MM.1S (cell line): ENCODE data around the gene ATAD3A.
A peak's percentile ranks its signal among the peaks of the same experiment; 100 is the strongest.
"Not testable (repeated sequence)": the region's sequence is repeated elsewhere in the genome, so short reads cannot be mapped to it uniquely, and the experiment has no call there.

Experiments used
- DNase-seq: peaks from one replicate; pipeline ENCODE4 v3.0.0-alpha.2; 2015
- H2AFZ ChIP-seq: fragments of 300-600 bp; sonication (generic); 2 replicates; pipeline ENCODE4 v1.6.0; 2016; ENCODE audit warnings: antibody characterized with exemption, low read length
- H3F3A ChIP-seq: fragments of 300-600 bp; sonication (generic); 2 replicates; pipeline ENCODE4 v1.6.1; 2016; ENCODE audit warnings: mild to moderate bottlenecking, antibody characterized with exemption, low read length, moderate library complexity, mixed read lengths; ENCODE audit not compliant: insufficient read depth
- H3K27ac ChIP-seq: fragments of 300-600 bp; sonication (generic); 2 replicates; pipeline ENCODE4 v1.5.1; 2016; ENCODE audit warnings: mild to moderate bottlenecking, low read length
- H3K27me3 ChIP-seq: fragments of 300-600 bp; sonication (generic); replicated peaks from 2 replicates; pipeline ENCODE4 v1.6.0; 2016; ENCODE audit warnings: low read length; ENCODE audit not compliant: insufficient read depth
- H3K36me3 ChIP-seq: fragments of 300-600 bp; sonication (generic); replicated peaks from 2 replicates; pipeline ENCODE4 v1.6.1; 2016; ENCODE audit warnings: mild to moderate bottlenecking, low read length, mixed read lengths; ENCODE audit not compliant: insufficient read depth
- H3K4me1 ChIP-seq: fragments of 300-600 bp; sonication (generic); 2 replicates; pipeline ENCODE4 v1.6.1; 2016; ENCODE audit warnings: low read length, mixed read lengths
- H3K4me2 ChIP-seq: fragments of 300-600 bp; sonication (generic); 2 replicates; pipeline ENCODE4 v1.6.0; 2016; ENCODE audit warnings: low read depth, low read length
- H3K4me3 ChIP-seq: fragments of 300-600 bp; sonication (generic); 2 replicates; pipeline ENCODE4 v1.5.1; 2016; ENCODE audit warnings: low read length, mixed read lengths
- H3K79me2 ChIP-seq: fragments of 300-600 bp; sonication (generic); 2 replicates; pipeline ENCODE4 v1.6.1; 2016; ENCODE audit warnings: mixed run types, low read length, mixed read lengths
- H3K9ac ChIP-seq: fragments of 300-600 bp; sonication (generic); 2 replicates; pipeline ENCODE4 v1.6.1; 2016; ENCODE audit warnings: low read length, mixed read lengths
- H3K9me2 ChIP-seq: fragments of 300-600 bp; sonication (generic); replicated peaks from 2 replicates; pipeline ENCODE4 v1.6.1; 2016; ENCODE audit warnings: mild to moderate bottlenecking, low read length, mixed read lengths; ENCODE audit not compliant: insufficient read depth
- H3K9me3 ChIP-seq: fragments of 300-600 bp; sonication (generic); replicated peaks from 2 replicates; pipeline ENCODE4 v1.6.1; 2016; ENCODE audit warnings: mild to moderate bottlenecking, low read length, mixed read lengths; ENCODE audit not compliant: insufficient read depth
- H4K20me1 ChIP-seq: fragments of 300-600 bp; sonication (generic); 2 replicates; pipeline ENCODE4 v1.6.1; 2016; ENCODE audit warnings: mild to moderate bottlenecking, low read length, moderate library complexity, mixed read lengths; ENCODE audit not compliant: insufficient read depth
- CTCF ChIP-seq: fragments of 300-600 bp; sonication (generic); IDR thresholded peaks from 2 replicates; pipeline ENCODE4 v1.5.1; 2016; ENCODE audit warnings: antibody characterized with exemption, low read length, mixed read lengths
- EZH2 ChIP-seq: fragments of 300-600 bp; sonication (generic); optimal IDR thresholded peaks from 2 replicates; pipeline ENCODE3; 2017; ENCODE audit warnings: low read depth, mild to moderate bottlenecking, antibody characterized with exemption, low read length, mixed read lengths
- EZH2phosphoT487 ChIP-seq: fragments of 300-600 bp; sonication (generic); IDR thresholded peaks from 2 replicates; pipeline ENCODE4 v1.6.1; 2018; ENCODE audit warnings: antibody characterized with exemption, low read length

The ATAD3A gene

GRCh38 chr1:1504777-1505365, 7.1 kb upstream of the ATAD3A start:
- Histone ChIP-seq H3K9ac (peak overlapping the region; percentile 34; the same call in 1 of the 2 replicates), H2AFZ (peak overlapping the region; percentile 92), H3F3A (peaks cover 15% of the 10 kb centered on the region), H3K27ac (peak overlapping the region; percentile 68; the same call in 1 of the 2 replicates), H3K4me3 (peak overlapping the region; percentile 45), H3K4me2 (peak overlapping the region; percentile 88)
- H3K4me1 ChIP-seq, H3K27me3 ChIP-seq, H3K9me2 ChIP-seq, H3K79me2 ChIP-seq, H3K36me3 ChIP-seq, H3K9me3 ChIP-seq, H4K20me1 ChIP-seq: not testable (repeated sequence)
- peak; percentile 52 for TF ChIP-seq CTCF
- peak; percentile 76 for DNase-seq

DNA sequence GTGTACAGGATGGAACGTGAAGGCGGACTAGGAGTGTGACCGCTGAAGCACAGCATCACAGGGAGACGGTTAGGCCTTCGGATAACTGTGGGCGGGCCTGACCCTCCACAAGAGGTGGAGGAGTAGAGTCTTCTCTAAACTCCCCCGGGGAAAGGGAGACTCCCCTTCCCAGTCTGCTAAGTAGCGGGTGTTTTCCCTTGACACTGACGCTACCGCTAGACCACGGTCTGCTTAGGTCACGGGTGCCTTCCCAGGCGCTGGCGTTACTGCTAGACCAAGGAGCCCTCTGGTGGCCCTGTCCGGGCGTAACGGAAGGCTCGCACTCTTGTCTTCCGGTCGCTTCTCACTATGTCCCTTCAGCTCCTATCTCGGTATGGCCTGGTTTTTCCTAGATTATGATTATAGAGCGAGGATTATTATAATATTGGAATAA, 6.6 kb upstream of the ATAD3A start:
- H3K9ac ChIP-seq: peak overlapping the region; percentile 31; the same call in 1 of the 2 replicates
- DNase-seq: peak; percentile 29
- not testable (repeated sequence) for H3K4me1 ChIP-seq, H3K9me2 ChIP-seq, H3K27me3 ChIP-seq, H3K36me3 ChIP-seq, H4K20me1 ChIP-seq, H2AFZ ChIP-seq, H3K79me2 ChIP-seq, H3K9me3 ChIP-seq
- H3K4me3 ChIP-seq: peak overlapping the region; percentile 29; the same call in 1 of the 2 replicates
- peak overlapping the region; percentile 68; the same call in 1 of the 2 replicates for H3K27ac ChIP-seq
- H3K4me2 ChIP-seq: peak overlapping the region; percentile 45; the same call in 1 of the 2 replicates
- H3F3A ChIP-seq: peaks cover 16% of the 10 kb centered on the region

DNA sequence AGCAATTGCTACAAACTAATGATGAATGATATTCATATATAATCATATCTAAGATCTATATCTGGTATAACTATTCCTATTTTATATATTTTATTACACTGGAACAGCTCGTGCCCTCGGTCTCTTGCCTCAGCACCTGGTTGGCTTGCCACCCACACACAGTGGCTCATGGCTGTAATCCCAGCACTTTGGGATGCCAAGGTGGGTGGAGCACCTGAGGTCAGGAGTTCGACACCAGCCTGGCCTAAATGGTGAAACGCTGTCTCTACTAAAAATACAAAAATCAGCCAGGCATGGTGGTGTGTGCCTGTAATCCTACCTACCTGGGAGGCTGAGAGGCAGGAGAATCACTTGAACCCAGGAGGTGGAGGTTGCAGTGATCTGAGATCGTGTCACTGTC, 6.2 kb upstream of the ATAD3A start:
- not testable (repeated sequence) for H3K27ac ChIP-seq, H3K4me1 ChIP-seq, H3K4me3 ChIP-seq, H3K9me2 ChIP-seq, H4K20me1 ChIP-seq, H3K79me2 ChIP-seq, H3K27me3 ChIP-seq, DNase-seq, H3K9me3 ChIP-seq, H3K36me3 ChIP-seq
- Histone ChIP-seq H3K9ac (peak overlapping the region; percentile 16; the same call in 1 of the 2 replicates), H3F3A (peaks cover 18% of the 10 kb centered on the region), H2AFZ (peak overlapping the region; percentile 58), H3K4me2 (peak overlapping the region; percentile 45; the same call in 1 of the 2 replicates)

GRCh38 chr1:1507305-1507704, 4.7 kb upstream of the ATAD3A start:
- H3F3A ChIP-seq: peaks cover 21% of the 10 kb centered on the region
- no peak overlapping the region for H3K27ac ChIP-seq
- no peak for DNase-seq
- H2AFZ ChIP-seq: no peak overlapping the region
- no peak overlapping the region for H3K4me2 ChIP-seq
- no peaks in the 10 kb centered on the region for H4K20me1 ChIP-seq
- H3K9ac ChIP-seq: no peak overlapping the region
- H3K79me2 ChIP-seq: no peaks in the 10 kb centered on the region
- H3K9me2 ChIP-seq: no peaks in the 10 kb centered on the region
- no peaks in the 10 kb centered on the region for H3K27me3 ChIP-seq
- TF ChIP-seq EZH2 (no peak), CTCF (no peak), EZH2phosphoT487 (no peak)
- no peaks in the 10 kb centered on the region for H3K9me3 ChIP-seq
- no peak overlapping the region for H3K4me3 ChIP-seq
- H3K36me3 ChIP-seq: no peaks in the 10 kb centered on the region
- H3K4me1 ChIP-seq: peaks cover 3% of the 10 kb centered on the region

DNA sequence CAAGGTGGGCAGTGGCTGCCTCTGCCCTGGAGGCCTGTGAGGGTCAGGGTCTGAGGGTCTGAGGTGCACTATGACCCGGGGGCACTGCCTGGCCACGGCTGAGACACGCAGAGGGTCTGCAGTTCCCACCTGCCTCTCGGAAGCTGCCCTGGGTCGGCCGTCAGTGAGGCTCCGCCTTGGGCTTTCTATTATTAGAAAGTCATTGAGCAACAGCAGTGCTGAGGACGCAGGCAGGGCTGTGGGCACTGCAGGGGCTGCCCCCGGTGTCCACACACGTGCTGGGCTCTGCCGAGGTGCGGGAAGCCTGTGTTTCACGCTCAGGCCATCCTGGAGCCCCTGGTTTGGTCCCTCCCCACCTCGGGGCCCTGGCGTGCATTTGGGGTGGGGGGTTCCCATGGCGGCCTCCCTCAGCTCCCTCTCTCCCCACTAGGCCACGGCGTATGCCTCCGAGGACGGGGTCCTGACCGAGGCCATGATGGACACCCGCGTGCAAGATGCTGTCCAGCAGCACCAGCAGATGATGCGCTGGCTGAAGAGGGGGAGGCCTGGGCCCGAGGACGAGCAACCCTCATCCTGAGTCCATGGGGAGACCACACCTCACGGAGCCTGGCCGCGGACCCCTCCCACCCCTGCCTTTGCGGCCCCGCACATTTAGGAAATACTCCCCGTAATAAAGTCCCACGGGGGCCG, 3.0 kb upstream of the ATAD3A start:
- not testable (repeated sequence) for H3K9me3 ChIP-seq, H3K9me2 ChIP-seq, H3K9ac ChIP-seq, H3K79me2 ChIP-seq, H3K4me1 ChIP-seq, H3K27ac ChIP-seq, DNase-seq, H3K4me3 ChIP-seq, H4K20me1 ChIP-seq, H3K4me2 ChIP-seq, H3K27me3 ChIP-seq, H3K36me3 ChIP-seq, H2AFZ ChIP-seq
- peaks cover 21% of the 10 kb centered on the region for H3F3A ChIP-seq

GRCh38 chr1:1509465-1509850, 2.5 kb upstream of the ATAD3A start:
- H3F3A ChIP-seq: peaks cover 17% of the 10 kb centered on the region
- H3K27me3 ChIP-seq, H3K9me3 ChIP-seq, H3K4me2 ChIP-seq, H3K4me1 ChIP-seq, H3K4me3 ChIP-seq, H3K36me3 ChIP-seq, H3K9me2 ChIP-seq, DNase-seq, H3K27ac ChIP-seq, H3K9ac ChIP-seq, H4K20me1 ChIP-seq, H2AFZ ChIP-seq: not testable (repeated sequence)
- H3K79me2 ChIP-seq: peaks cover 12% of the 10 kb centered on the region
